ENCODE data around the gene NPTXR.

- no peak for TF ChIP-seq CTCF (IDR thresholded peaks at IDR 0.05; ENCODE audit: low read depth, low read length, poor library complexity, severe bottlenecking)
- TF ChIP-seq EZH2phosphoT487 (IDR thresholded peaks at IDR 0.05; ENCODE audit: borderline replicate concordance, low read length) = no peak
Observed at GRCh38 chr22:38788021-38788816, 55.6 kb downstream of the NPTXR start.
